ENCODE measurements around the gene EGFLAM. TPM values are rescaled to one million over a fixed set of nuclear protein-coding genes. Genes with fewer than 3 reads are reported as not detected.

EGFLAM gene
- total and polyA plus RNA-seq, 2 donors (not counting 3 experiments of a cell fraction or from before 2014, with no cell fraction given), result 1.2 to 2.7 TPM

- CTCF ChIA-PET, result no interaction called here
- POLR2A ChIA-PET, result no interaction called here
Measured at GRCh38 chr5:38292228-38292627, 33.9 kb downstream of the EGFLAM start.

DNA sequence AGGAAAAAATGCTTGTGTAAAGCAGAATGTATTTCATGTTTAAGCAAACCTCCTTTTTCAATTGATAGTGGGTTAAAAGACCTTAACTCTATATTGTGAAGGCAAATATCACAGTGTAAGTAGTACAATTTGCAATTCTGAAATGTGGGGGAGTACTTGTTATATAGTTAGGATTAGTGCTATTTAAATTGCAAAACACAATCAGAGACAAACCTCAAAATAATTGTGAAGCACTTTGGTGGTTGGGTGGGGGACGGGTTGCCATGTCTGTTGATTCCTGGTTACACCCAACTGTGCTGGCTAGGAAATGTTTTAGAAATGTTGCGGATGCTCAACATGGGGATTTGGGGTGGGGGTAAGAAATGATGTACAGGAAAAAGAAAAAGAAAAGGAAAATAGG is 37.4 kb downstream of the EGFLAM start:
- dilution Hi-C loops (cut with MboI; ENCODE audit: extremely low pct_ligation_motif_present, low sequenced_read_pairs) (no loop called here), intact Hi-C loops (cut with micrococcal nuclease) (no loop called here)
- peaks cover 5% of the 10 kb centered on the region in 2 experiments for H3K27me3 ChIP-seq (ENCODE audit: control insufficient read depth in 2 of 2, insufficient read depth in 2 of 2, low read length in 2 of 2)
- H3K9me3 ChIP-seq (replicated peaks; ENCODE audit: control insufficient read depth, insufficient read depth, low read length), result no peaks in the 10 kb centered on the region
- no peaks in the 10 kb centered on the region for H3K36me3 ChIP-seq (ENCODE audit: control insufficient read depth in 2 of 2, extremely low read depth in 1 of 2, insufficient read depth in 2 of 2, low read length in 2 of 2)
- H4K20me1 ChIP-seq (replicated peaks; ENCODE audit: control insufficient read depth, extremely low read depth, insufficient read depth, low read length), result no peaks in the 10 kb centered on the region
- H3K79me2 ChIP-seq (ENCODE audit: control insufficient read depth, insufficient read depth, low read length), result no peaks in the 10 kb centered on the region
- FAIRE-seq (no peak), DNase-seq (ENCODE audit: low read depth, low spot score) (no peak)
- no peak overlapping the region for H3K4me2 ChIP-seq (ENCODE audit: insufficient read depth, low read length)
- H3K9ac ChIP-seq (replicated peaks; ENCODE audit: extremely low read depth, insufficient read depth, low read length), result no peak overlapping the region
- TF ChIP-seq EZH2 (IDR thresholded peaks at IDR 0.05; ENCODE audit: borderline replicate concordance, low read depth, low read length, severe bottlenecking) (no peak), MYC (IDR thresholded peaks at IDR 0.05; ENCODE audit: low read depth, low read length) (no peak), MAX (IDR thresholded peaks at IDR 0.05; ENCODE audit: insufficient read depth, insufficient read length) (no peak), FOS (IDR thresholded peaks at IDR 0.05; ENCODE audit: borderline replicate concordance, insufficient read depth, low read length) (no peak), POLR2AphosphoS5 (IDR thresholded peaks at IDR 0.05; ENCODE audit: insufficient read depth, low read depth, low read length) (no peak), GATA2 (IDR thresholded peaks at IDR 0.05; ENCODE audit: insufficient read depth, insufficient read length, low read depth, low read length) (no peak)
- H3K9me1 ChIP-seq (replicated peaks; ENCODE audit: control insufficient read depth, extremely low read depth, insufficient read depth, low read length), result no peaks in the 10 kb centered on the region
- H3K4me3 ChIP-seq (replicated peaks in 1 of 3; ENCODE audit: insufficient read depth in 1 of 3, low read depth in 1 of 3, low read length in 3 of 3), result no peak overlapping the region
- no peak overlapping the region for H3K27ac ChIP-seq (ENCODE audit: insufficient read depth, low read depth, low read length)
- ChIA-PET POLR2A (no interaction called here), CTCF (interaction anchor here (1.2 kb wide), 1 partner anchor 30 kb away, joined by 3 read pairs; no protein-coding TSS in a partner anchor)
- BruUV-seq (replicated peaks), result no TSS peak
- no peaks in the 10 kb centered on the region for H3K4me1 ChIP-seq (ENCODE audit: control insufficient read depth, extremely low read depth, insufficient read depth, low read length)
- H2AFZ ChIP-seq (ENCODE audit: low read depth, low read length), result no peak overlapping the region

More at GRCh38 chr5:38292228-38292627, 33.9 kb downstream of the EGFLAM start:
- DNase-seq (ENCODE audit: low read depth, low spot score) (no peak), FAIRE-seq (no peak)
- Histone ChIP-seq H3K27me3 (ENCODE audit: control insufficient read depth in 2 of 2, insufficient read depth in 2 of 2, low read length in 2 of 2) (peaks cover 0 to 2% of the 10 kb centered on the region in 2 experiments), H3K9me3 (replicated peaks; ENCODE audit: control insufficient read depth, insufficient read depth, low read length) (no peaks in the 10 kb centered on the region), H3K4me3 (replicated peaks in 1 of 3; ENCODE audit: insufficient read depth in 1 of 3, low read depth in 1 of 3, low read length in 3 of 3) (no peak overlapping the region), H3K9me1 (replicated peaks; ENCODE audit: control insufficient read depth, extremely low read depth, insufficient read depth, low read length) (no peaks in the 10 kb centered on the region), H4K20me1 (replicated peaks; ENCODE audit: control insufficient read depth, extremely low read depth, insufficient read depth, low read length) (no peaks in the 10 kb centered on the region), H3K79me2 (ENCODE audit: control insufficient read depth, insufficient read depth, low read length) (no peaks in the 10 kb centered on the region), H3K9ac (replicated peaks; ENCODE audit: extremely low read depth, insufficient read depth, low read length) (no peak overlapping the region), H2AFZ (ENCODE audit: low read depth, low read length) (no peak overlapping the region), H3K36me3 (ENCODE audit: control insufficient read depth in 2 of 2, extremely low read depth in 1 of 2, insufficient read depth in 2 of 2, low read length in 2 of 2) (no peaks in the 10 kb centered on the region), H3K4me1 (ENCODE audit: control insufficient read depth, extremely low read depth, insufficient read depth, low read length) (no peaks in the 10 kb centered on the region), H3K27ac (ENCODE audit: insufficient read depth, low read depth, low read length) (no peak overlapping the region), H3K4me2 (ENCODE audit: insufficient read depth, low read length) (no peak overlapping the region)
- TF ChIP-seq EZH2 (IDR thresholded peaks at IDR 0.05; ENCODE audit: borderline replicate concordance, low read depth, low read length, severe bottlenecking) (no peak), MYC (IDR thresholded peaks at IDR 0.05; ENCODE audit: low read depth, low read length) (no peak), MAX (IDR thresholded peaks at IDR 0.05; ENCODE audit: insufficient read depth, insufficient read length) (no peak), GATA2 (IDR thresholded peaks at IDR 0.05; ENCODE audit: insufficient read depth, insufficient read length, low read depth, low read length) (no peak), JUN (IDR thresholded peaks at IDR 0.05; ENCODE audit: borderline replicate concordance, insufficient read depth, insufficient read length, low read depth) (no peak), FOS (IDR thresholded peaks at IDR 0.05; ENCODE audit: borderline replicate concordance, insufficient read depth, low read length) (no peak)
- no TSS peak for BruUV-seq (replicated peaks)
- dilution Hi-C loops (cut with MboI; ENCODE audit: extremely low pct_ligation_motif_present, low sequenced_read_pairs) (no loop called here), intact Hi-C loops (cut with micrococcal nuclease) (no loop called here)
